Measurements from ENCODE around the gene TMEM239.

DNA sequence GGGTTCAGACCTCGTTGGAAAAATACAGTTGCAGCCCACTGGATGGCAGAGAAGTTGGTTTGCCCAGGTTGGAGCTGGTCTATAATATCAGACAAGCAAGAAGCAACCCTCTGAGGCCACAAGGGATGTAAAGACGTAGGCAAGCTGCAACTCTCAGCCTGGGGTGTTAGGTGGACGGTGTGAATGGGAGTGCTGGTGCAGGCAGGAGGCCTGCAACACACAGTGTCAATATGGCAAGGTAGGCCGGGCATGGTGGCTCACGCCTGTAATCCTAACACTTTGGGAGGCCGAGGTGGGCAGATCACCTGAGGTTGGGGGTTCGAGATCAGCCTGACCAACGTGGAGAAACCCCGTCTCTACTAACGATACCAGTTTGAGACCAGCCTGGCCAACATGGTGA lies 34.9 kb downstream of the TMEM239 start:
- TF ChIP-seq FOXM1 (IDR thresholded peaks at IDR 0.05; ENCODE audit: borderline replicate concordance) (no peak), BHLHE40 (IDR thresholded peaks at IDR 0.05; ENCODE audit: borderline replicate concordance) (no peak), ZNF384 (IDR thresholded peaks at IDR 0.05) (no peak), SUZ12 (IDR thresholded peaks at IDR 0.05) (no peak), SP1 (IDR thresholded peaks at IDR 0.05) (no peak), FOXK2 (IDR thresholded peaks at IDR 0.05) (no peak), PKNOX1 (IDR thresholded peaks at IDR 0.05) (no peak), ELF4 (IDR thresholded peaks at IDR 0.05) (no peak), NFRKB (IDR thresholded peaks at IDR 0.05) (no peak), LEF1 (IDR thresholded peaks at IDR 0.05; ENCODE audit: borderline replicate concordance) (no peak), FOXA1 (IDR thresholded peaks at IDR 0.05) (no peak)

Data from HEK293T (cell line).